ENCODE data around the gene EGFL6.
"Not testable (repeated sequence)": the region's sequence is repeated elsewhere in the genome, so short reads cannot be mapped to it uniquely, and the experiment has no call there.

EGFL6 gene

GRCh38 chrX:13654116-13654515 is 84.7 kb downstream of the EGFL6 start:
- no peak for DNase-seq

DNA sequence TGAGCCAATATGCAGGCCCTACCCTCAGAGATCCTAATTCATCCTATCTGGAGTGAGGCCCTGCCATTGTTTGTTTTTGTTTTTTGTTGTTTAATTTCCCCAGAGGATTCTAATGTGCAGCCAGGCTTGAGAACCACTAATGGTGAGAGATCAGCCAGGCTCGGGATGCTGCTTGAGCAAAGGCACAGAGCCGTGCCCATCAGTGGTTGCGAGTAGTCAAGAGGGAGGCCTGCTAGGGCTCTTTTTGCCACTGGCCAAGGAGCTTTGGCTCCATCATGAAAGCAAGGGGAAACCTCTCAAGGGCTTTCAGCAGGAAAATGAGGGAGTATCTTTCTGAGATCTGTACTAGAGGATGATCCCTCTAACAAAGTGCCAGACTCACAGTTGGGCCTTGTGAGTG is 86.3 kb downstream of the EGFL6 start:
- no peak for DNase-seq

GRCh38 chrX:13658602-13659001 is 89.2 kb downstream of the EGFL6 start:
- DNase-seq: no peak

- DNase-seq: no peak
Measured at GRCh38 chrX:13659063-13659462, 89.7 kb downstream of the EGFL6 start.

DNA sequence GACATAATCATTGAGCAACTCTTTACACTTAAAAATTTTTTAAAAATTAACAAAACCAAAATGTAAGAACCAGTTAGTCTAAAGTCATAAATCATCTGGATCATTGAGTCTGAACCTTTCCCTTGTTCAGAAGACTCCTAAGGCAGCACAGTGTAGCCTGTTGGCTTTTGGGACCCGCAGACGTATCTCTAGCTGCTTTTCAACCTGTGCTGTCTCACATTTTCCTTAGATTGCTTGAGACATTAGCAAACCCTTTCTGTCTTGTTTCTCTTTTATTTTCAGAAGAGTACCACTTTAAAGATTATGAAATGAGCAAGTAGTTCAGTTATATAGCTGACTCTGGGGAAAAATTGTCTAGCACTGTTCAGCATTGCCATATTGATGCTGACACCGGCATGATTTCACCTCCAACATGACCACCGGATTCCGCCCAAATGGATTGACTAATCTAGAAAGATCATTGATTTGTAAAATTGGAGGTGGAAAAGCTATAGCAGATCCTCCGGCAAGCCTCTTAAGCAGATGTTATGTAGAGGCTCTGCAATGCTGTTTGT is 92.4 kb downstream of the EGFL6 start:
- DNase-seq: no peak

DNA sequence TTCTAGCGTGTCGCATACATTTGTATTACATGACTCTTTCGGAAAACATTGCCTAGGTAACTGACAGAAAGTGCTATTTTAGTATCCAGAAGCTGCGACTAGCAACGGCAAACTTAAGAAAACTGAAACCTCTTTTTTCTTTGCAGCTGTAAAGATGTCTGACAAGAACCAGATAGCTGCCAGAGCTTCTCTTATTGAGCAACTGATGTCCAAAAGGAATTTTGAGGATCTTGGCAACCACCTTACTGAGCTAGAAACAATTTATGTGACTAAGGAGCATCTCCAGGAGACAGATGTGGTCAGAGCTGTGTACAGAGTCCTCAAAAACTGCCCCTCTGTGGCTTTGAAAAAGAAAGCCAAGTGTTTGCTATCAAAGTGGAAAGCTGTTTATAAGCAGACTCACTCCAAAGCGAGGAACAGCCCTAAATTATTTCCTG is 93.0 kb downstream of the EGFL6 start:
- no peak for DNase-seq

DNA sequence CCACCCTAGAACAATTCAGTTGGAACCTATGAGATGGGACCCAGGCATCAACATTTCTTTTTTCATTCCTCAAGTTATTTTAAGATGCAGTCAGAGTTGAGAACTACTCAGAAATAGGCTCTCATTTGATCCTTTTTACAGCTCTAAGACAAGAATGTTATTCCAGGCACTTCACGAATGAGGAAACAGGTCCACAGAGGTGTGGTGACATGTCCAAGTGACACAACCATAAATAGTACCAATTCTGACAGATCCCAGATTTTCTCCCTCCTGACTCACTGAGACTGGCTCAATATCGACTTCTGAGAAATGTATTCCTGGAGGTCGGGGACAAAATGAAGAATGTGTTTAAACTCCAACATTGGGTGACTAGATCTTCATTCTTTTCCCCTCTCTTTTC is 94.6 kb downstream of the EGFL6 start:
- DNase-seq: no peak

DNA sequence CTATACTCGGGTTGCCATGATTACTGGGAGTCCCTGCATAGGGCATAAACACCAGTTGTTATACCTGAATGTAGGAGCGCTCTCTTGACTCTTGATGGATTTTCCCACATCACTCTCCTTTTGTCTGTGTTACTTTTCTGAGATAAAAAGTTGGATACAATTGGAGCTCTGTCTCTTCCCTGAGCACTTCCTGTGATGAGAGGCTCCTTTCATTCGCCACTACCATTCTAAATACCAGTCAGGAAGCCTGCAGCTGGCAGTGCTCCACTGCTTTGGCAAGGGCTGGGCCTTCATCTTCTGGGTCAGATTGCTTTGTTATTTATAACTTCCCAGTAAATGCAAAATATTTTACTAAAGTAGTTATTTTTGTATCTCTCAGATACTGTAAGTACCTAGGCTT is 97.4 kb downstream of the EGFL6 start:
- no peak for DNase-seq

GRCh38 chrX:13667919-13668318 is 98.5 kb downstream of the EGFL6 start:
- DNase-seq: no peak

- DNase-seq: peak in 1 of 4 experiments; percentile 2
Measured at GRCh38 chrX:13669246-13669737, 99.9 kb downstream of the EGFL6 start.

- not testable (repeated sequence) for DNase-seq
Measured at GRCh38 chrX:13669755-13670154, 100.4 kb downstream of the EGFL6 start.

- no peak for DNase-seq
Measured at GRCh38 chrX:13670197-13670596, 100.8 kb downstream of the EGFL6 start.

DNA sequence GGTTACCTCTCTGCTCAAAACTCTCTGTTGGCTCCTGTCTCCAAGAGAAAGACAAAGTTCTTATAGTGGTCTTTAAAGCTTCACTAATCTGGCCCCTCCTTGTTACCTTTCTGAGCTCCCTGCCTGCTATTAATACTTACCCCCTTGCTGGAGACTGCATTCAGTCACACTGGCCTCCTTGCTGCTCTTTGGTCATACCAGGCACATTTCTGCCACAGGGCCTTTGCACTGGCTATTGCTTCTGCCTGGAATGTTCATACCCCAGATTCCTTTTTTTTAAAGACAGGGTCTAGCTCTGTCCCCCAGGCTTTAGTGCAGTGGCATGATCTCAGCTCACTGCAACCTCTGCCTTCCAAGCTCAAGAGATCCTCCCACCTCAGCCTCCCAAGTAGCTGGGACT is 103.6 kb downstream of the EGFL6 start:
- no peak for DNase-seq

GRCh38 chrX:13676885-13677284 is 107.5 kb downstream of the EGFL6 start:
- no peak for DNase-seq

DNA sequence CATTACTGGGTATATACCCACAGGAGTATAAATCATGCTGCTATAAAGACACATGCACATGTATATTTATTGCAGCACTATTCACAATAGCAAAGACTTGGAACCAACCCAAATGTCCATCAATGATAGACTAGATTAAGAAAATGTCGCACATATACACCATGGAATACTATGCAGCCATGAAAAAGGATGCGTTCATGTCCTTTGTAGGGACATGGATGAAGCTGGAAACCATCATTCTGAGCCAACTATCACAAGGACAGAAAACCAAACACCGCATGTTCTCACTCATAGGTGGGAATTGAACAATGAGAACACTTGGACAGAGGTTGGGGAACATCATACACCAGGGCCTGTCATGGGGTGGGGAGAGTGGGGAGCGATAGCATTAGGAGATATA is 110.3 kb downstream of the EGFL6 start:
- not testable (repeated sequence) for DNase-seq

DNA sequence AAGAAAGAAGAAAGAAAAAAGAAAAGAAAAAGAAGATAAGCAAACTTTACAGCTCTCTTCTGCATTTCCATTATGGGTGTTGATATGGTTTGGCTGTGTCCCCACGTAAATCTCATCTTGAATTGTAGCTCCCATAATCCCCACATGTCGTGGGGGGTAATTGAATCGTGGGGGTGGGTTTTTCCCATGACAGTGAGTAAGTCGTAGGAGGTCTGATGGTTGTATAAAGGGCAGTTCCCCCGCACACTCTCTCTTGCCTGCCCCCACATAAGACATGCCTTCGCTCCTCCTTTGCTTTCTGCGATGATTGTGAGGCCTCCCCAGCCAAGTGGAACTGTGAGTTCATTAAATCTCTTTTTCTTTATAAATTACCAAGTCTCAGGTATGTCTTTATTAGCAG is 112.2 kb downstream of the EGFL6 start:
- DNase-seq: no peak

Measured in activated CD4-positive, CD25-positive, alpha-beta regulatory T cell (primary cell).